Mesodermal cell (in vitro differentiated cells): ENCODE data around the gene CD34.

ENCODE experiments used
- H3K27ac ChIP-seq: 2 replicates; pipeline ENCODE4 v1.7.0; 2013; ENCODE audit warnings: mild to moderate bottlenecking, low read depth, low read length, moderate library complexity; ENCODE audit not compliant: severe bottlenecking
- H3K36me3 ChIP-seq: 2 replicates; pipeline ENCODE4 v1.7.1; 2013; ENCODE audit warnings: mild to moderate bottlenecking, low read length, moderate library complexity; ENCODE audit not compliant: control insufficient read depth, insufficient read depth
- H3K4me1 ChIP-seq: one replicate; pipeline ENCODE4 v1.7.1; 2013; ENCODE audit warnings: mild to moderate bottlenecking, low read length; ENCODE audit not compliant: insufficient read depth, control insufficient read depth, poor library complexity, severe bottlenecking
- H3K4me3 ChIP-seq: 2 replicates; pipeline ENCODE4 v1.7.0; 2013; ENCODE audit warnings: low read length, control low read depth, mild to moderate bottlenecking; ENCODE audit not compliant: insufficient read depth, poor library complexity, severe bottlenecking; ENCODE audit errors: extremely low read depth
- H3K9me3 ChIP-seq: 2 replicates; pipeline ENCODE4 v1.7.1; 2013; ENCODE audit warnings: mild to moderate bottlenecking, low read length, moderate library complexity; ENCODE audit not compliant: control insufficient read depth
- WGBS, 2 experiments: methylation state at CpG; one replicate each; pipeline ENCODE4 v1.1.5; 2013; ENCODE audit warnings: missing lambda C conversion rate in 2 of 2; ENCODE audit not compliant: insufficient coverage in 2 of 2; 5-methylcytosine and 5-hydroxymethylcytosine counted together

The CD34 gene

GRCh38 chr1:207863893-207864535 lies 46.9 kb downstream of the CD34 start:
- peaks cover 2% of the 10 kb centered on the region for H3K36me3 ChIP-seq
- no peak overlapping the region for H3K27ac ChIP-seq
- peaks cover 16% of the 10 kb centered on the region for H3K4me1 ChIP-seq
- no peaks in the 10 kb centered on the region for H3K9me3 ChIP-seq
- H3K4me3 ChIP-seq = no peak overlapping the region
- 82 to 89% methylated on average over 6 to 7 of the region's 8 CpGs for WGBS, 2 experiments

GRCh38 chr1:207862241-207862787 lies 48.6 kb downstream of the CD34 start:
- no peak overlapping the region for H3K4me3 ChIP-seq
- H3K27ac ChIP-seq = no peak overlapping the region
- 100% methylated on average over 1 of the region's 2 CpGs for WGBS, 2 experiments
- peaks cover 32% of the 10 kb centered on the region for H3K4me1 ChIP-seq
- H3K36me3 ChIP-seq = peaks cover 2% of the 10 kb centered on the region
- no peaks in the 10 kb centered on the region for H3K9me3 ChIP-seq

GRCh38 chr1:207861442-207862177 lies 49.3 kb downstream of the CD34 start:
- Histone ChIP-seq H3K4me1 (peaks cover 30% of the 10 kb centered on the region), H3K36me3 (peaks cover 2% of the 10 kb centered on the region), H3K4me3 (no peak overlapping the region), H3K9me3 (no peaks in the 10 kb centered on the region), H3K27ac (no peak overlapping the region)
- 87 to 89% methylated on average over 7 to 9 of the region's 9 CpGs for WGBS, 2 experiments

- Histone ChIP-seq H3K36me3 (peaks cover 2% of the 10 kb centered on the region), H3K27ac (no peak overlapping the region), H3K4me1 (peaks cover 29% of the 10 kb centered on the region), H3K9me3 (no peaks in the 10 kb centered on the region), H3K4me3 (no peak overlapping the region)
- WGBS, 2 experiments = 88 to 92% methylated on average over 5 of the region's 5 CpGs
Measured at GRCh38 chr1:207860531-207860930, 50.4 kb downstream of the CD34 start.

- Histone ChIP-seq H3K27ac (no peak overlapping the region), H3K36me3 (no peaks in the 10 kb centered on the region), H3K4me3 (no peak overlapping the region), H3K9me3 (no peaks in the 10 kb centered on the region), H3K4me1 (peaks cover 25% of the 10 kb centered on the region)
- WGBS, 2 experiments = 67 to 75% methylated on average over 3 to 4 of the region's 4 CpGs
Measured at GRCh38 chr1:207858806-207859205, 52.1 kb downstream of the CD34 start.

- no peak overlapping the region for H3K27ac ChIP-seq
- H3K4me3 ChIP-seq = no peak overlapping the region
- no peaks in the 10 kb centered on the region for H3K9me3 ChIP-seq
- 78% methylated on average over 1 of the region's 1 CpG; no CpG with 5 or more reads in 1 of the 2 experiments for WGBS, 2 experiments
- H3K4me1 ChIP-seq = peaks cover 25% of the 10 kb centered on the region
- H3K36me3 ChIP-seq = no peaks in the 10 kb centered on the region
Measured at GRCh38 chr1:207858281-207858680, 52.6 kb downstream of the CD34 start.

GRCh38 chr1:207857447-207857846 lies 53.5 kb downstream of the CD34 start:
- 86 to 89% methylated on average over 3 to 7 of the region's 7 CpGs for WGBS, 2 experiments
- Histone ChIP-seq H3K27ac (no peak overlapping the region), H3K4me3 (no peak overlapping the region), H3K9me3 (no peaks in the 10 kb centered on the region), H3K4me1 (peaks cover 25% of the 10 kb centered on the region), H3K36me3 (no peaks in the 10 kb centered on the region)

- H3K36me3 ChIP-seq = no peaks in the 10 kb centered on the region
- no peak overlapping the region for H3K4me3 ChIP-seq
- H3K9me3 ChIP-seq = no peaks in the 10 kb centered on the region
- H3K27ac ChIP-seq = no peak overlapping the region
- H3K4me1 ChIP-seq = peaks cover 25% of the 10 kb centered on the region
- WGBS, 2 experiments = 83 to 100% methylated on average over 1 of the region's 1 CpG
Measured at GRCh38 chr1:207856276-207857023, 54.5 kb downstream of the CD34 start.

- no peaks in the 10 kb centered on the region for H3K36me3 ChIP-seq
- 84 to 86% methylated on average over 2 of the region's 2 CpGs for WGBS, 2 experiments
Measured at GRCh38 chr1:207854001-207854400, 56.9 kb downstream of the CD34 start.

GRCh38 chr1:207853372-207853757 lies 57.6 kb downstream of the CD34 start:
- WGBS, 2 experiments = 100% methylated on average over 1 of the region's 1 CpG
- no peak overlapping the region for H3K27ac ChIP-seq
- peaks cover 12% of the 10 kb centered on the region for H3K4me1 ChIP-seq
- no peaks in the 10 kb centered on the region for H3K9me3 ChIP-seq
- H3K36me3 ChIP-seq = no peaks in the 10 kb centered on the region
- no peak overlapping the region for H3K4me3 ChIP-seq

More at GRCh38 chr1:207854001-207854400, 56.9 kb downstream of the CD34 start:
- H3K4me1 ChIP-seq = peaks cover 19% of the 10 kb centered on the region
- no peaks in the 10 kb centered on the region for H3K9me3 ChIP-seq
- no peak overlapping the region for H3K27ac ChIP-seq
- no peak overlapping the region for H3K4me3 ChIP-seq
